GM23248 (cell line): ENCODE measurements around the gene CHCHD3.

Experiments used
- EZH2 ChIP-seq: fragments of 200-600 bp; sonication (generic); IDR thresholded peaks from 2 replicates; pipeline ENCODE4 v1.6.1; 2018; ENCODE audit warnings: antibody characterized with exemption, mild to moderate bottlenecking; ENCODE audit not compliant: insufficient read depth, poor library complexity, severe bottlenecking
- EZH2phosphoT487 ChIP-seq: fragments of 200-600 bp; sonication (generic); IDR thresholded peaks from 2 replicates; pipeline ENCODE4 v1.6.1; 2018; ENCODE audit warnings: antibody characterized with exemption, moderate library complexity, mild to moderate bottlenecking, low read depth; ENCODE audit not compliant: insufficient read depth

DNA sequence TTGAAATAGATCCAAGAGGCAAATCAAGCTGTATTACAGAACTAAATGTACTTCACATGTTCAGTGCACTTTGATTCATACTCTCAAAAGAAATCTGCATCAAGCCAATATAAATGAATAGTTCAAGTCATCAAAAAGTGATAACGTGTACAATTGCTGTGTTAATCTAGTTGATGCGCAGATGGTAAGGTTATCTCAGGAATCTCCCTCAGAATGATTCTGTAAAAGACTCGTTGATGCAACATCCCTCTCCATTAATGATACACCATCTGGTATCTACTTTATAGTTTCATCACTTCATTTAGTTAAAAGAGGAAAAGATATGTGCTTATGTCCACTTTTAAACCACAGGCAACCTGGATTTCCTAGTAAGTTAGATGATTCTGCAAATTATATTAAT, 200.6 kb downstream of the CHCHD3 start:
- TF ChIP-seq EZH2 (no peak), EZH2phosphoT487 (no peak)
